Amniotic epithelial cell (primary cell): ENCODE data around the gene CLCN7.
"Not testable (repeated sequence)": the region's sequence is repeated elsewhere in the genome, so short reads cannot be mapped to it uniquely, and the experiment has no call there.

ENCODE experiments used
- DNase-seq: peaks from one replicate; pipeline ENCODE4 v3.0.0-alpha.2; 2010; ENCODE audit warnings: low read depth

Gene CLCN7

GRCh38 chr16:1487395-1488053 lies 12.7 kb upstream of the CLCN7 start:
- no peak for DNase-seq

- no peak for DNase-seq
Measured at GRCh38 chr16:1486551-1487390, 11.9 kb upstream of the CLCN7 start.

GRCh38 chr16:1485847-1486496 lies 11.1 kb upstream of the CLCN7 start:
- DNase-seq: no peak

GRCh38 chr16:1481906-1482835 lies 7.3 kb upstream of the CLCN7 start:
- no peak for DNase-seq

- not testable (repeated sequence) for DNase-seq
Measured at GRCh38 chr16:1478937-1479336, 4.1 kb upstream of the CLCN7 start.

GRCh38 chr16:1477033-1477432 lies 2.2 kb upstream of the CLCN7 start:
- DNase-seq: no peak

GRCh38 chr16:1475552-1476114 lies 805 bp upstream of the CLCN7 start:
- no peak for DNase-seq

- no peak for DNase-seq
Measured at GRCh38 chr16:1474082-1474795, 589 bp downstream of the CLCN7 start.

GRCh38 chr16:1472974-1473373 lies 1.9 kb downstream of the CLCN7 start:
- DNase-seq: no peak

GRCh38 chr16:1471569-1472194 lies 3.1 kb downstream of the CLCN7 start:
- no peak for DNase-seq

- DNase-seq: peak; percentile 57
Measured at GRCh38 chr16:1470481-1471251, 4.2 kb downstream of the CLCN7 start.

- DNase-seq: no peak
Measured at GRCh38 chr16:1469693-1470201, 5.1 kb downstream of the CLCN7 start.

- not testable (repeated sequence) for DNase-seq
Measured at GRCh38 chr16:1469141-1469540, 5.7 kb downstream of the CLCN7 start.

- DNase-seq: no peak
Measured at GRCh38 chr16:1468426-1468810, 6.4 kb downstream of the CLCN7 start.

GRCh38 chr16:1466968-1467521 lies 7.8 kb downstream of the CLCN7 start:
- DNase-seq: peak; percentile 8

- no peak for DNase-seq
Measured at GRCh38 chr16:1466054-1466453, 8.8 kb downstream of the CLCN7 start.

- DNase-seq: no peak
Measured at GRCh38 chr16:1465567-1465915, 9.3 kb downstream of the CLCN7 start.

- DNase-seq: no peak
Measured at GRCh38 chr16:1464894-1465566, 9.8 kb downstream of the CLCN7 start.
